HG02678 (cell line): Measurements from ENCODE around the gene LDLRAD1.
"Not testable (repeated sequence)": the region's sequence is repeated elsewhere in the genome, so short reads cannot be mapped to it uniquely, and the experiment has no call there.

Experiments used
- ATAC-seq: cut with Tn5 transposase; IDR thresholded peaks from one replicate; pipeline ENCODE4 v1.9.1; 2021; ENCODE audit warnings: mild to moderate bottlenecking, moderate library complexity; ENCODE audit not compliant: unreplicated experiment

The LDLRAD1 gene

DNA sequence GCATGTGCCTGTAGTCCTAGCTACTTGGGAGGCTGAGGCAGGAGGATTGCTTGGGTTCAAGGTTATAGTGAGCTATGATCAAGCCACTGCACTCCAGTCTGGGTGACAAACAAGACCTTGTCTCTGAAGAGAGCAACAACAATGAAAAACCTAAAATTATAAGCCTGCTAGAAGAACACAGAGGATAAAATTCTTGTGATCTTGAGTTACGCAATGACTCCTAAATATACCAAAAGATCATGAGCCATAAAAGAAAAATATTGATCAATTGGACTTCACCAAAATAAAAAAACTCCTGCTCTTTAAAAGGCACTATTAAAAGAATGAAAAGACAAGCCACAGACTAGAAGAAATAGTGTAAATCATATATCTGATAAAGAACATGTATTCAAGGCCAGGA lies 22.3 kb downstream of the LDLRAD1 start:
- ATAC-seq, result no peak

DNA sequence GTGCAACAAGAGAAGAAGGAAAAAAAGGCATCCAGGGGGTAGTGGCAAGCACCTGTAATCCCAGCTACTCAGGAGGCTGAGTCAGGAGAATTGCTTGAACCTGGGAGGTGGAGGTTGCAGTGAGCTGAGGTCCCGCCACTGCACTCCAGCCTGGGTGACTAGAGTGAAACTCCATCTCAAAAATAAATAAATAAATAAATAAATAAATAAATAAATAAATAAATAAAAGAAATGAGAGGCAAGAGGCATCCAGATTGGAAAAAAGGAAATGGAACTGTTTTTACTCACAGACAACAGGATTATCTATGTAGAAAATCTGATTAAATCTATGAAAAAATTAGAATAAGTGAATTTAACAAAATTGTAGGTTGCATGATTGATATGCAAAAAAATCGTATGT lies 23.5 kb downstream of the LDLRAD1 start:
- ATAC-seq, result not testable (repeated sequence)

DNA sequence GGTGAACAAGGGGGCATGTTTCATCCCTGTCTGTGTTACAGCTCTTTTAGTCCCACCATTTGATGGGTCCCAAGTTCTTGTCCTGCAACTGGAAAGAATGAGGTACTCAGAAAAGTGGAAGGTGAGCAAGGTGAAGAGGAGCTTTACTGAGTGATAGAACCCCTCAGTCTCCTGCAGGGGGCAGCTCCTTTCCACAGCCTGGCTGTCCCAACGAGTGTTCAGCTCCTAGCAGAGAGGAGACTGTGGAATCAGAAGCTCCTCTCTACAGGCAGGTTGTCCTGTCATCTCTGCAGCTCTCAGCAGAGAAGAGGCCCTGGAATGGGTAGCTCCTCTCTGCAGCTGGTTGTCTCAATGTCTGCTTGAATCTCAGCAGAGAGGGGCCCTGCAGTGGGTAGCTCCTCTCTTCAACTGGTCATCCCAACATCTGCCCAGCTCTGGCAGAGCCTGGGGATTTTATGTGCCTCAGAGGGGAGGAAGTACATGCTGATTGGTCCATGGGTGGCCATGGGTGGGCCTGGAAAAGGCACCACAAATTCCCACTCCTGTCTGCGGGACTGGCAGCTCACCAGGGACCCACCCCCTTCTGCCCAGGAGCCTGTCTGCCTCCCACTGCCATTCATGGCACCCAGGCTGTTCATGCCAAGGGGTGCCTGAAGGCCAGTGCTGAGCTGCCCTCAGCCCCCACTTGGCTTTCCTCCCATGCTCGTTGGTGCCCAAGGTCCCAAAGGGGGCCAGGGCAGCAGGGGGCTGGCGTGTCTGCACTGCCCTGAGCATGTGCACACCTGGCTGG lies 25.7 kb downstream of the LDLRAD1 start:
- ATAC-seq, result no peak

DNA sequence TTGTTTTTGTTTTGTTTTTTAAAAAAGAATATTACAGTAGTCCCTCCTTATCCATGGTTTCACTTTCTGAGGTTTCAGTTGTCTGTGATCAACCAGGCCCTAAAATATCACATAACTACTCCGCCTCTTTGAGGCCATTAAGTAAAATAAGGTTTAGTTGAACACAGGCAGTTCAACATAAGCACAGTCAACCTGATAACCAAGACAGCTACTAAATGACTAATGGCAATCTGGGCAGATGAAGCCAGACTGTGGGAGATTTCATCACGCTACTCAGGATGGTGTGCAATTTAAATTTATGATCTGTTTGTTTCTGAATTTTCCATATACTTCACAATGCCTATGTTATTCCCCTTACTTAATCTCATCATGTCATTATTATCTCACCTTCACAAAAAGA lies 30.1 kb downstream of the LDLRAD1 start:
- ATAC-seq, result no peak

DNA sequence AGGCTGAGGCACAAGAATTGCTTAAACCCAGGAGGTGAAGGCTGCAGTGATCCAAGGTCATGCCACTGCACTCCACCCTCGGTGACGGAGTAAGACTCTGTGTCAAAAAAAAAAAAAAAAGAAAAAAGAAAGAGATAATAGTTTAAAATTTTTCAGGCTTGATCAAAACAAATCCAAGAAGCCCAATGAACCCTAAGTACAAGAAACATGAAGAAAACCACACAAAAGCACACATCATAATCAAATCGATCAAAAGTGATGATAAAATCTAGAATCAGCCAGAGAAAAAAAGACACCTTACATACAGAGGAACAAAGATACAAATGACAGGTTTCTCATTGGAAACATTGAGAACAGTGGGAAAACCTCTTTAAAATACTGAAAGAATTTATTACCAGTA lies 31.5 kb downstream of the LDLRAD1 start:
- no peak for ATAC-seq

DNA sequence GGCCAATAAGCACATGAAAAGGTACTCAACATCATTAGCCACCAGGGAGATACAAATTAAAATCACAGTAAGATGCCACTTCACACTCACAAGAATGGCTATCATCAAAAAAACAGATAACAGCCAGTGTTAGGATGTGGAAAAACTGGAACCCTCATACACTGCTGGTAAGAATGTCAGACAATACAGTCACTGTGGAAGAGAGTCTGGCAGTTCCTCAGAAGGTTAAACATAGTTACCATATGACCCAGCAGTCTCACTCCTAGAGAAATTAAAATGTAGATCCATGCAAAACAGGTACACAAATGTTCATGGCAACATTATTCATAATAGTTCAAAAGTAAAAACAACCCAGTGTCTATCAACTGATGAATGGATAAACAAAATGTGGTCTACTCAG lies 33.3 kb downstream of the LDLRAD1 start:
- ATAC-seq, result no peak

DNA sequence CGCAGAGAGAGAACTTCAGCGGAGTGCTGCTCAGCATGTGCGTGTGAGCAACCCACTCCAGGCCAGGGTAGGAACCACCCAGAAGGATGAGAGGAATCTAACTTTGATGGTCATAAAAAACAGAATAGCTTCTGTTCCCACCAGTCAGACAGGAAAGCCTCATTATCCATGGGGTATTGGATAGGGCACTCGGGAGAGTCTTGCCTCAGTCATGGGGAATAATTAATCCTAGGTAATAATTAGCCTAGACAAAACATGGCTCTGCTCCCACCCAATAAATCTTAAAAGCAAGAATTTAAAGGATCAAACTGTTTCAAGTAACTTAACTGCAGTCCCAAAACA lies 35.3 kb downstream of the LDLRAD1 start:
- no peak for ATAC-seq

DNA sequence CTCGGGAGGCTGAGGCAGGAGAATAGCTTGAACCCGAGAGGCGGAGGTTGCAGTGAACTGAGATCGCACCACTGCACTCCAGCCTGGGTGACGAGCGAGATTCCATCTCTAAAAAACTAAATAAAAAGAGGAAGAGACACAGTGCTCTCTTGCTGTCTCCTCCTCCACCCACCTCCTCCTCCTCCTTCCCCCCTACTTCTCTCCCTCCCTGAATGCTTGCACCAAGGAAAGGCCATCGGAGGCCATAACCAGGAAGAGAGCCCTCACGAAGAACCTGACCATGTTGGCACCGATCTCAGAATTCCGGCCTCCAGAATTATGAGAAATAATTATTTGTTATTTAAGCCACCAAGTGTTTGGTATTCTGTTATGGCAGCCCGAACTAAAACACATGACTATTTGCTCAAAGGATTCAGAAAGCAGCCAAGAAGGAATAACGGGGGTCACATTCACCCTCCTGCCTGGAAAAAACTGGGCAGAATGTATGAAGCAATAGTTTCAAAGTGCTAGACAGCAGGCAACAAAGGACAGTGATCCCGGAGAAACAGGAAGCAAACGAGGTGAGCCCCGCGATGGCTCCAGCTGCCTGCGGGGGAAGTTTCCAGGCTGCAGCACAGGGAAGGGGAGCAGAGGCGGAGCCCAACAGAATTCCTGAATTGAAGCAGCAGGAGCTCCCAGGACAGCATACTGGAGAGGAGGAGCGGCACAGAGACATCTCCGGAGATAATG lies 35.8 kb downstream of the LDLRAD1 start:
- ATAC-seq, result no peak

DNA sequence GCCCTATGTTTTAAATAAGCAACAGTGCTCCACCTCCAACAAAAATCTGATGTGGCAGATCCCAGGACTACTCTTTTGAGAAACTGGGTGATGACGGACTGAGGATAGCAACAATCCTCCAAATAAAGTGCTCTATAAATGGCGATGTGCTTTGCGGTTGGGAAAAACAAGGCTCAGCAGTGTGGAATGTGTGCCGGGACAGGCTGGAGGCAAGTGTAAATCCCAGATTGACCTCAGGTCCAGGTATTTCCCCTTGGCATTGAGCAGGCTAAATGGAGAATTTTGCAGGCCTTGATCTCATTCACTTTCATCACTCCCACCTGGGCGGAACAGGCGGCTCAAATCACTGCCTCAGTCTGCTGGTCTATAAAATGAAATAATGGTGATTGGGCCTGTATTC lies 36.8 kb downstream of the LDLRAD1 start:
- no peak for ATAC-seq

DNA sequence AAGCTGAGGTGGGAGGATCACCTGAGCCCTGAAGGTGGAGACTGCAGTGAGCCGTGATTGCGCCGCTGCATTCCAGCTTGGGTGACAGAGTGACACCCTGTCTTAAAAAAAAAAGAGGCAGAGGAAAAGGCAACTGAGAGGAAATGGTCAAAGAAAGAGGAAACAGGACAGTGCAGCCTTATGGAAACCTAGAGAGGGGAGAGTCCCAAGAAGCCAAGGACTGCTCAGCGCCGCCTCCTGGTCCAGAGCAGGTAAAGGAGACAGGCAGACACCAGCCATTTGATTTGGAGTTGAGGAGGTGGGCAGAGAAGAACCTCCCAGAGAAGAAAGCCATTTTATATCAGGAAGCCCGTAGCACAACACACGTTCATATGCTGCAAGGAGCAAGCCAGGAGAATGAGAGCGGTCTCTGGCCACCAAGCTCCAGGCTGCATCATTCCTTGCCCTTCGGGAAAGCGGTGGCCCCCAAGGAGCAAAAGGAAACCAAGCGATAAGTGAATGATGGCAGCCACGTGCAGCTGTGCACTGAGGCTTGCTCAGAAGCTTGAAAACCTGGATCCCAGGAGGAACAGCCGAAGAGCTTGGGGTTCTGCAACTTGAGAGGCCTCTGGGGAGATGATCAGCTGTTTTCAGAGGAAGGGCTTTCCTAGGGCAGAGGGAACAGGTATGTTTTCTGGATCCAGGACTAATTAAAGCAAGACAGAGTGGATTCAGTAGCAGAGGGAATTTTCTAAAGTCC lies 38.1 kb downstream of the LDLRAD1 start:
- no peak for ATAC-seq

DNA sequence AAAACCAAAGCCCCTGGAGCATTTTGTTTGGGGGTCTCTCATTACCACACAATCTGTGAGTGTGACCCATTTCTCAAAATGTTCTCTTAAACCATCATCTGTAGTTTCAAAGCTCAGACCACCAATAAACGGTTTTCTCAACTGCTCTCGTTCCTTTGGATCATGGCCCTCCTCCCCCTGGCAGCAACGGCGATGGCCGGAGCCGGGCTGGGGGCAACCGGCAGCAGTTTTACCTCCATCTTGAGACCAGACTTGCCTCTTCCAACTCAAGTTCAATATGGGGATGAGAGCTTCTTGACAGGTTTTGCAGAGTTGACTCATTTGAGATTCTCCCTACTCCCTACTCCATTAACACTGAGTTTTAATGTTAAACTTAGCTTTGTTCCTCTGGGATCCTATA lies 42.1 kb downstream of the LDLRAD1 start:
- ATAC-seq, result no peak

DNA sequence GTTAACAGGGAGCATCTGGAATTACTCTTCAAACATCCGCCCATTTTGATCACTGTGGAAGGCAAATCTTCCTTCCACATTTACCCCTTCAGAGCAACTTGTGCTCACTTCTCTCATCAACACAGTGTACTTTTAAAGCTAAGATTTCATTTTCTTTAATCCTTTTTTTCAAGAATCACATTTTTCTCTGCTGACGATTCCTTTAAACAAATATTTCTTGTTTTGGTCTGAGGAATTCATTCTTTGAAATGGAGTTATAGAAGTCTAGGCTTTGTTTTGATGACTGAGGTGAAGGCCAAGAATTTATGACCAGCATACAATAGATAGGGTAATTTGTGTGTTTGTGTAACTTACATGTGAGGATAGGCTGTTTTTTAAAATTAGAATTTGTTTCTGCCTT lies 46.3 kb downstream of the LDLRAD1 start:
- ATAC-seq, result no peak

DNA sequence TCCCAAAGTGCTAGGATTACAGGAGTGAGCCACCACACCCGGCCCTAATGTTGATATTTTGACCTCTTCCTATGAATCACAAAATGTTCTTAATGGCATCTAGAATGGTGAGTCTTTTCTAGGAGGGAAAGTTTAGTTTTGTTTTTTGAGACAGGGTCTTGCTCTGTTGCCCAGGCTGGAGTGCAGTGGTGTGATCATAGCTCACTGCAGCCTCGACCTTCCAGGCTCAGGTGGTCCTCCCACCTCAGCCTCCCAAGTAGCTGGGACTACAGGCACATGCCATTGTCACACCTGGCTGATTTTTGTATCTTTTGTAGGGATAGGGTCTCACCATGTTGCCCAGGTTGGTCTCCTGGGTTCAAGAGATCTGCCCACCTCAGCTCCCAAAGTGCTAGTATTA lies 48.7 kb downstream of the LDLRAD1 start:
- ATAC-seq, result not testable (repeated sequence)

DNA sequence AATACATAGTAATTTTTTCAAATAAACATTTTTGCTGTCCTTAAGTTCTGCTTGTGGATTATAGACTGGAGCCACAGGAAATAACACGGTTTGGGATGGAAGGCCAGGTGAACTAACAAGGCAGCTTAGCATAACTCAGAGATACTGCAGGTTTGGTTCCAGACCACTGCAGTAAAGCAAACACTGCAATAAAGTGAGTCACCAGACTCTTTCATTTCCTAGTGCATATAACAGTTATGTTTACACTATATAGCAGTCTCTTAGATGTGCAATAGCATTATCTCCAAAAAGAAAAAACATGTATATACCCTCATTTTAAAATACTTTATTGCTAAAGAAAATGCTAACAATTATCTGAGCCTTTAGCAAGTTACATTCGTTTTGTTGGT lies 49.9 kb downstream of the LDLRAD1 start:
- no peak for ATAC-seq

DNA sequence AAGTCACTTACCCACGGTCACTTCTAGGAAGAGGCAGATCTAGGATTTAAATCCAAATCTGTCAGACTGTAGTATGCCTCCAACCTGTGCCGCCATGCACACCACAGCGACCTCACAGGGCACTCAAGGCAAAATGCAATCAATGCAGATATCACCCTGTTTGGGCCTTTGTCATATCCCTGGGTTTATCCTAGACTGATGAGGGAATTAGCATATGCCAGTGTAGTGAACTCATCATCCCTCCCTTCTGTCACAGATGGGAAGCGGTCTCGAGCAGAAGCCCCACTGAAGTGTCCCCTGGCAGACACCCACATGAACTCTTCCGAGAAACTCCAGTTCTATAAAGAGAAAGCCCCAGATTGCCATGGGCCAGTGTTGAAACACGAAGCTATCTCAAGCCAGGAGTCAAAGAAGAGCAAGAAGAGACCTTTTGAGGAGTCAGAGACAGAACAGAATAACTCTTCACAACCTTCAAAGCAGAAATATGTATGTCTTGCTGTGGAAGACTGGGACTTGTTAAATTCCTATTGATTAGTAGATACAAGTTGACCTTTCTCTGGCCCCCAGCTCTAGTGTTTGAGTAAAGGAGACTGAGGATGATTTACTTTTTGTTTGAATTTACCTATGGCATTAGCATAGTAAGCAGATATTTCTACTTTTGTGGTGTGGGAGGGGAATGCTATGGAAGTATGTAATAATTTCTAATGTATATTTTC lies 50.4 kb downstream of the LDLRAD1 start:
- ATAC-seq, result no peak

DNA sequence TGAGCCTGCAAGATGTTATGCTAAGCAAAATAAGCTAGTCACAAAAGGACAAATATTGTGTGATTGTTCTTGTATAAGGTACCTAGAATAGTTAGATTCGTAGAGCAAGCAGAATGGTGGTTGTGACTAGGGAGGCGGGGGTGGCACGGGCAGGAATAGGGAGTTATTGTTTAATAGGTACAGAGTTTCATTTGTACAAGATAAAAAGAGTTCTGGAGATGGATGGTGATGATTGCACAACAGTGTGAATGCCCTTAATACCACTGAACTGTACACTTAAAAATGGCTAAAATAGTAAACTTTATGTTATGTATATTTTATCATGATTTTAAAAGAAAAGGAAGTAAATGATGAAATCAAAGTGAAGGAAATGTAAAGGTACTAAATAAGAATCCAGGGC lies 51.2 kb downstream of the LDLRAD1 start:
- no peak for ATAC-seq

DNA sequence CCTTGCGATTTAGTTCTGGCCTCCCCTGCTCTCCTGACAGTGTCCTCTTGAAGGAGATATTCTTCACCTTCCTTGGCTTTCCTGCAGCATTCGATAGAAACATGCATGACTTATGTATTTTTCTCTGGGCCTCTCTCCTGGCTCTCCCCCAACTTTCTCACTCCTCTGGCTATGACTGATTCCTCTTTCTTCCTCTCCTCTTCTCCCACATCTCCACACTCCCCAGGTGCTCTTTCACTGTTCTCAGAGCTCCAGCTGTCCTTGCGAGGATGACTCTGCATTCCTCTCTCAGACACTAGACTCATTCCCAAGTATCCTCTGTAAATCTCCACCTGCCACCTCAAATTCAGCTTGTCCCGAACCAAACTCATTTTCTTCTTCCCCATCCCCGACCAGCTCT lies 53.9 kb downstream of the LDLRAD1 start:
- no peak for ATAC-seq

DNA sequence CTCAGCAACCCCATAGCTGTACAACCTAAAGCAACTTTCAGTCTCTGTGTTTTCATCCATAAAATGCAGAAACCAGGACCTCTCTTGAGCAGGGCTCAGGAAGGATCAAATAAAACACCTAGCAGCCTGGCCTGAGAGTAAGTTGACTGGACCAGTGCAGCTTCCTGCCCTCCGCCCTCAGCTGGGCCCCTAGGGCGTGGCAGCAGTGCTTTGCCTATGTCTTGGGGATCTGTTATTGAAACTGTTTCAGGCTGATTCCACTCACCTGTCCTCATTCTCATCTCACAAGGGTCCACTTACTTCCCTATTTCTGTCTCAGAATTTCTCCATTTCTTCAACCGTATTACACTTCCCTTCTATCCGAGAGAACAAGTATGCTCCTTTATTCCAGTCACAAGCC lies 54.5 kb downstream of the LDLRAD1 start:
- no peak for ATAC-seq

DNA sequence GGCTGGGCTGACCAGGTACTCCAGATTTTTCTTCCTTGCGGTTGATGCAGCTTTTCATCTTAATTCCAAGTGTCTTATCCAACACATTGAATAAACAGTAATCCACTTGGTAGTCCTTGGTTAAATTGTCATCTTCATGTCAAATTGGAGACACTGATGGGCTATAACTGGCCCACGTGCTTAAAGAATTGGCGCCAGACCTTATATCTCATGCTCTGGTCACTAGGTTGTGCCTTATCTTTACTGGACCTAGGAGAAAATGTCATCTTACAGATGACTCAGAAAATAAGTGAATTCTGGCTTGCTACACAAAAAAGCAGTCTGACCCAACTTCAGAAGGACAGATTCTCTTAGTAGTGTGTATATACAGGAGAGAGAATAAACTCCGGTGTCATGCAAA lies 55.6 kb downstream of the LDLRAD1 start:
- no peak for ATAC-seq

DNA sequence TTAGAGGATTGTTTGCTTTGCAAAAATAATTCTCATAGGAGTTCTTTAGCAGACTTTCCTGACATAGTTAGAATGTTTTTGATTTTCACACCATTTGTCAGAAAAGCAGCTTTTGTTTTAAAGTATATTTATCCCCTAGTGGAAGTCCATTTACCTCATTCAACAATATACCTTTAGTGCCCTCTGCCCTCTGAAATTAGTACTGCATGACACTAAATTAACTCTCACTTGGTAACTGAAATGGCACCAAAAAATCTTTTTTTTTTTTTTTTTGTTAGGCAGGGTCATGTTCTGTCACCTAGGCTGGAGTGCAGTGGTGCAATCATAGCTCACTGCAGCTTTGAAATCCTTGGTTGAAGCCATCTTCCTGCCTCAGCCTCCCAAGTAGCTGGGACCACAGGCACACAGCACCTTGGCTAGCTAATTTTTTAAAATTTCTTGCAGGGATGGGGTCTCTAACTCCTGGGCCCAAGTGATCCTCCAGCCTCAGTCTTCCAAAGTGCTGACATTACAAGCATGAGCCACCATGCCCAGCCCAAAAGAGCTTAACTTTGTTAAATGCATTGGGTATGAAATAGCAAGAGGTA lies 58.2 kb downstream of the LDLRAD1 start:
- no peak for ATAC-seq
